ENCODE data around the gene BMERB1. TPM values are rescaled to one million over a fixed set of nuclear protein-coding genes. Genes with fewer than 3 reads are reported as not detected.

BMERB1 gene
- total and polyA plus RNA-seq, 7 experiments from 2014 or later = 0.51 to 8.2 (median 2.3) TPM

DNA sequence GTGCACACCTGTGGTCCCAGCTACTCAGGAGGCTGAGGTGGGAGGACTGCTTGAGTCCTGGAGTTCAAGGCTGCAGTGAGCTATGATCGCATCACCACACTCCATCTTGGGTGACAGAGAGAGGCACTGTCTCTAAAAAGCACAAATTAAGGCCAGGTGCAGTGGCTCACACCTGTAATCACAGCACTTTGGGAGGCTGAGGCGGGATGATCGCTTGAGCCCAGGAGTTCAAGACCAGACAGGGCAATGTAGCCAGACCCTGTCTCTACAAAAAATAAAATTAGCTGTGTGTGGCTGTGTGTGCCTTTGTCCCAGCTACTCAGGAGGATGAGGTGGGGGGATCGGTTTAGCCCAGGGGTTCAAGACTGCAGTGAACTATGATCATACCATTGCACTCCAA is 81.6 kb downstream of the BMERB1 start:
- CTCF ChIA-PET = no interaction called here
- peaks cover 0 to 10% (median 0%) of the 10 kb centered on the region in 7 donors for H3K4me1 Mint-ChIP-seq

DNA sequence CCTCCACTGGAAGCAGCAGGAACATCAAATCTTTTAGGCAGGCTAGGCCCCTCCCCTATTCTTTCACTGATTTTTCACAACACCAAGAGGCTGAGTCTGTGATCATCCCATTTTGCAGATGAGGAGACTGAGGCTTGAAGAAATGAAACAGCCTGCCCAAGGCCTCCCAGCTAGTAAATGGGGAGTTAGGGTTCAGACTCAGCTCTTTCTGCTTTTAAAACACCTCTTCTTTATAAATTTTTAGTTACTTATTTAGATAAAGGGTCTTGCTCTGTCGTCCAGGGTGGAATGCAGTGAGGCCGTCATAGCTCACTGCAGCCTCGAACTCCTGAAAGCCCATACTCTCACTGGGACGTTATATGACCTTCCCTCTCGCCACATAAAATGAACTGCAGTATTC is 82.2 kb downstream of the BMERB1 start:
- POLR2A ChIA-PET = no interaction called here
- no peaks in the 10 kb centered on the region for H3K36me3 ChIP-seq (ENCODE audit: control insufficient read depth in 2 of 3, insufficient read depth in 3 of 3, low read length in 3 of 3)
- peaks cover 0 to 2% (median 0%) of the 10 kb centered on the region in 5 donors for H3K36me3 Mint-ChIP-seq
- H3K27ac Mint-ChIP-seq = no peak overlapping the region
- H3K27me3 ChIP-seq (ENCODE audit: control insufficient read depth in 2 of 2, insufficient read depth in 2 of 2, low read length in 2 of 2) = no peaks in the 10 kb centered on the region
- ATAC-seq (no peak), DNase-seq (no peak)
- no peak overlapping the region for H3K27ac ChIP-seq (ENCODE audit: low read depth, low read length)
- intact Hi-C loops (cut with micrococcal nuclease) = no loop called here
- CTCF ChIA-PET = no interaction called here
- H3K9me3 Mint-ChIP-seq = no peaks in the 10 kb centered on the region
- H3K4me3 ChIP-seq (ENCODE audit: low read length) = no peak overlapping the region
- H3K4me3 Mint-ChIP-seq = no peak overlapping the region
- no peaks in the 10 kb centered on the region for H3K27me3 Mint-ChIP-seq
- H3K4me1 Mint-ChIP-seq = peaks cover 0 to 5% (median under 1%) of the 10 kb centered on the region in 7 donors
- H3K9me3 ChIP-seq (ENCODE audit: control insufficient read depth in 2 of 3, low read length in 3 of 3) = no peaks in the 10 kb centered on the region
- no peaks in the 10 kb centered on the region for H3K4me1 ChIP-seq (ENCODE audit: control insufficient read depth in 2 of 2, insufficient read depth in 2 of 2, low read length in 2 of 2)

More for the DNA sequence above, 81.6 kb downstream of the BMERB1 start:
- Histone ChIP-seq H3K36me3 (ENCODE audit: control insufficient read depth in 2 of 3, insufficient read depth in 3 of 3, low read length in 3 of 3) (no peaks in the 10 kb centered on the region), H3K4me3 (ENCODE audit: low read length) (no peak overlapping the region), H3K27me3 (ENCODE audit: control insufficient read depth in 2 of 2, insufficient read depth in 2 of 2, low read length in 2 of 2) (no peaks in the 10 kb centered on the region), H3K27ac (ENCODE audit: low read depth, low read length) (no peak overlapping the region), H3K4me1 (ENCODE audit: control insufficient read depth in 2 of 2, insufficient read depth in 2 of 2, low read length in 2 of 2) (no peaks in the 10 kb centered on the region), H3K9me3 (ENCODE audit: control insufficient read depth in 2 of 3, low read length in 3 of 3) (no peaks in the 10 kb centered on the region)
- H3K4me3 Mint-ChIP-seq = no peak overlapping the region
- intact Hi-C loops (cut with micrococcal nuclease) = no loop called here
- DNase-seq (no peak), ATAC-seq (no peak)
- no peak overlapping the region for H3K27ac Mint-ChIP-seq
- POLR2A ChIA-PET = no interaction called here
- H3K9me3 Mint-ChIP-seq = no peaks in the 10 kb centered on the region
- peaks cover 0 to 4% (median 0%) of the 10 kb centered on the region in 5 donors for H3K27me3 Mint-ChIP-seq
- H3K36me3 Mint-ChIP-seq = peaks cover 0 to 2% (median 0%) of the 10 kb centered on the region in 5 donors

DNA sequence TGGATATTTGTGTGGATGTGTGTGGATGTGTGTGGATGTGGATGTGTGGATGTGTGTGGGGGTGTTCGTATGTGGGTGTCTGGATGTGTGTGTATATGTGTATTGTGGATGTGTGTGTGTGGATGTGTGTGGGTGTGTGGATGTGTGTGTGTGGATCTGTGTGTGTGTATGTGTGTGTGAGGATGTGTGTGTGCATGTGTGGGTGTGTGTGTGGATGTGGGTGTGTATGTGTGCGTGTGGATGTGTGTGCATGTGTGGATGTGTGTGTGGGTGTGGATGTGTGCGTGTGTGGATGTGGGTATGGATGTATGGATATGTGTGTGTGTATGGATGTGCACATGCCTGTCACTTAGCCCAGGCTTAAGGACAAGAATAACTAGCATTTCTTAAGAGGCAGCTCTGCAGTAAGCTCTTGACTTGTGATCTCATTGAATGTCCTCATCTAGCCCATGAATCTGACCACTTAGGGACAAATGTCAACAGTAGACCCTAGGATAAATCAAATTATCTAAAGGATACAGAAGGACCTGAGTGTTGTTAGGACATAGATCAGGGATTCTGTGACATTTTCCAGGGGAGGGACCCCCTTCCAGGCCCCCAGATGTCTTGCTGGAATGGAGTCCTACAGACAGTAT is 83.5 kb downstream of the BMERB1 start:
- Histone ChIP-seq H3K4me1 (ENCODE audit: control insufficient read depth in 2 of 2, insufficient read depth in 2 of 2, low read length in 2 of 2) (no peaks in the 10 kb centered on the region), H3K9me3 (ENCODE audit: control insufficient read depth in 2 of 3, low read length in 3 of 3) (no peaks in the 10 kb centered on the region), H3K36me3 (ENCODE audit: control insufficient read depth in 2 of 3, insufficient read depth in 3 of 3, low read length in 3 of 3) (no peaks in the 10 kb centered on the region), H3K27ac (ENCODE audit: low read depth, low read length) (no peak overlapping the region), H3K4me3 (ENCODE audit: low read length) (no peak overlapping the region), H3K27me3 (ENCODE audit: control insufficient read depth in 2 of 2, insufficient read depth in 2 of 2, low read length in 2 of 2) (no peaks in the 10 kb centered on the region)
- peaks cover 2 to 14% (median 6%) of the 10 kb centered on the region in 7 donors for H3K4me1 Mint-ChIP-seq
- POLR2A ChIA-PET = no interaction called here
- DNase-seq = no peak
- ATAC-seq = no peak
- H3K4me3 Mint-ChIP-seq = no peak overlapping the region
- CTCF ChIA-PET = no interaction called here
- H3K27me3 Mint-ChIP-seq = no peaks in the 10 kb centered on the region
- intact Hi-C loops (cut with micrococcal nuclease) = no loop called here
- peak overlapping the region in 1 of 9 donors; percentile 11 for H3K27ac Mint-ChIP-seq
- peaks cover 0 to 2% (median 0%) of the 10 kb centered on the region in 5 donors for H3K36me3 Mint-ChIP-seq
- no peaks in the 10 kb centered on the region for H3K9me3 Mint-ChIP-seq

DNA sequence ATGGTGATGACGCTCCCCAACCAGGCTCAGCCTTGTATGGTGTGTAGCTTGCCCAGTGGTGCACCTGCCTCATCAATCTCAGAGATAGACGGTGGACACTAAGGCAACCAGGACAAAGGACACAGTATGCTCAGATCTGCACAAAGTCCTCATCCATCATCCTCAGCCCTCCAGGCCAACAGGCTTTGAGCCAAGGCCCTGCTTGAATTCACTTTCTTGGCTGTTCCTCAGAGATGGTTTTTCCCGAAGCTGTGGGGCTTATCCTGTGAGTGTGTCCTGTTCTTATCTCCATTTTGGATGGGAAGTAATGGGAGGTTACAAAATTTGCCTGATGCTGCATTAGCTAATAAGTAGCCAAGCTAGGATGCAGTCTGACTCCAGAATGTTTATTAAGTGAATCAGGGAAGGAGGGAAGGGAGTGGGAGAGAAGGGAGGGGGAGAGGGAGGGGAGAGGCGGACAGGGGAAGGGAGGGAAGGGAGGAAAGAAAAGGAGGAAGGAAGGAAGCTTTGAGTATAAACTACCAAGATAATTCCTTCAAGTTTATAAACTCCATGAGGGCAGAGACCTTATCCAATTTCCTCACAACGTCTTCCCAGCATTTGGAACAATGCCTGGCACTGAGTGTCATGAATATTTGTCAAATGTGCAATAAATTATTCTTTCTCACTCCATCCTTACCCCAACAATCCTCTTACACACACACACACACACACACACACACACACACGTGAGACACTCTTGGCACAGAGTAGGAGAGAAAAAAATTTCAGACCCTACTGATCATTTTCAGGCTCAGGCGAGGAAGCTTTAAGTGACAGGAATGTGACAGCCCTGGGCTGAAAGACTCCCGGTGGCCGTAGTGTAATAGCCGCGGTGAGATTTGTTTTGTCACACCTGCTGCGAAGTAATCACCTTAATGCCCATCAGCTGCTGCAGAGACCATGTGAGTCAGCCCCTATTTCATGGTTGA is 84.3 kb downstream of the BMERB1 start:
- Mint-ChIP-seq H3K9me3 (no peaks in the 10 kb centered on the region), H3K27me3 (no peaks in the 10 kb centered on the region), H3K4me3 (no peak overlapping the region), H3K36me3 (peaks cover 0 to 2% (median 0%) of the 10 kb centered on the region in 5 donors), H3K4me1 (peaks cover 9 to 21% (median 14%) of the 10 kb centered on the region in 7 donors), H3K27ac (no peak overlapping the region)
- H3K27me3 ChIP-seq (ENCODE audit: control insufficient read depth in 2 of 2, insufficient read depth in 2 of 2, low read length in 2 of 2) = no peaks in the 10 kb centered on the region
- DNase-seq = no peak
- H3K9me3 ChIP-seq (ENCODE audit: control insufficient read depth in 2 of 3, low read length in 3 of 3) = no peaks in the 10 kb centered on the region
- no peak overlapping the region for H3K4me3 ChIP-seq (ENCODE audit: low read length)
- POLR2A ChIA-PET = no interaction called here
- intact Hi-C loops (cut with micrococcal nuclease) = no loop called here
- no peaks in the 10 kb centered on the region for H3K36me3 ChIP-seq (ENCODE audit: control insufficient read depth in 2 of 3, insufficient read depth in 3 of 3, low read length in 3 of 3)
- peaks cover 0 to 6% of the 10 kb centered on the region in 2 donors for H3K4me1 ChIP-seq (ENCODE audit: control insufficient read depth in 2 of 2, insufficient read depth in 2 of 2, low read length in 2 of 2)
- CTCF ChIA-PET = interaction anchor here (0.7 kb wide), 1 partner anchor 53 kb away, joined by 3 read pairs; no protein-coding TSS in a partner anchor
- no peak overlapping the region for H3K27ac ChIP-seq (ENCODE audit: low read depth, low read length)
- no peak for ATAC-seq

DNA sequence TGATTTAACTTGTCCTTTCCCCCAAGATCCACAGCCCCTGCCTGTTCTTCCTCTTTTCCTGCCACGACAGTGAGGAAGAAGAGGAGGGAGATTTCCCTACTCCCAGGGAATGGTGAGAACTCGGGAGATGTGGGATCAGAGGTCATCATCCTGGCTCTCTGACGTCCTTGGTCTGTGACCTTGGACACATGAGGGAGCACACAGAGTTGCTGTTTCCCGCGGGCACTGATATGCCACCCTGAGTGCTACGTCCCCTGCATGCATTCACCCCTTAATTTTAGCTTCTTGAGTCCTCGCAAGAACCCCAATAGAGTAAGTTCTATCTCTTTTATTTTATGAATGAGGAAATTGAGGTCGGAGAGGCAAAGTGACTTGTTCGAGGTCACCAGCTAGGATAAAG is 85.4 kb downstream of the BMERB1 start:
- no peaks in the 10 kb centered on the region for H3K36me3 ChIP-seq (ENCODE audit: control insufficient read depth in 2 of 3, insufficient read depth in 3 of 3, low read length in 3 of 3)
- no peak overlapping the region for H3K27ac ChIP-seq (ENCODE audit: low read depth, low read length)
- CTCF ChIA-PET = no interaction called here
- Mint-ChIP-seq H3K36me3 (peaks cover 0 to 5% (median 0%) of the 10 kb centered on the region in 5 donors), H3K27me3 (no peaks in the 10 kb centered on the region), H3K9me3 (no peaks in the 10 kb centered on the region), H3K27ac (no peak overlapping the region), H3K4me1 (peaks cover 9 to 21% (median 14%) of the 10 kb centered on the region in 7 donors), H3K4me3 (no peak overlapping the region)
- intact Hi-C loops (cut with micrococcal nuclease) = no loop called here
- peaks cover 0 to 6% of the 10 kb centered on the region in 2 donors for H3K4me1 ChIP-seq (ENCODE audit: control insufficient read depth in 2 of 2, insufficient read depth in 2 of 2, low read length in 2 of 2)
- H3K4me3 ChIP-seq (ENCODE audit: low read length) = no peak overlapping the region
- ATAC-seq (no peak), DNase-seq (no peak)
- no peaks in the 10 kb centered on the region for H3K27me3 ChIP-seq (ENCODE audit: control insufficient read depth in 2 of 2, insufficient read depth in 2 of 2, low read length in 2 of 2)
- POLR2A ChIA-PET = interaction anchor here (0.7 kb wide), 1 partner anchor 440 kb away, joined by 4 read pairs; no protein-coding TSS in a partner anchor
- H3K9me3 ChIP-seq (ENCODE audit: control insufficient read depth in 2 of 3, low read length in 3 of 3) = no peaks in the 10 kb centered on the region

DNA sequence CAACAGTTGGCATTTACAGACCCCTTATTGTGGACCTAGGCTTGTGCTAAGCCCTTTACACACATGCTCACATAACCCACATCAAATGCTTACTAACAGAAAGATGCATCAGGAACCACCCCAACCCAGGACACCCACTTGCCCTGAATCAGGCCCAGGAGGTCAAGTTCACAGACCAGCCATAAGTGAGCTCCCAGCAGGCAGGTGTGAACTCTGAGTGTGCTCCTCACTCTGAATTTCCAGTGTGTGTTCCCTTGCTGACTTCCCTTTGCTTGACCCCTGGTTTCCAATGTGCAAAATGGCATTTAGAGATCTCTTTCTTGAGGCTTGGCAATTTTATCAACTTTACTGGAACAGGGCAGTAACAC is 87.0 kb downstream of the BMERB1 start:
- no peak for DNase-seq
- no peaks in the 10 kb centered on the region for H3K9me3 Mint-ChIP-seq
- Histone ChIP-seq H3K36me3 (ENCODE audit: control insufficient read depth in 2 of 3, insufficient read depth in 3 of 3, low read length in 3 of 3) (no peaks in the 10 kb centered on the region), H3K9me3 (ENCODE audit: control insufficient read depth in 2 of 3, low read length in 3 of 3) (no peaks in the 10 kb centered on the region), H3K27ac (ENCODE audit: low read depth, low read length) (no peak overlapping the region), H3K4me3 (ENCODE audit: low read length) (no peak overlapping the region), H3K4me1 (ENCODE audit: control insufficient read depth in 2 of 2, insufficient read depth in 2 of 2, low read length in 2 of 2) (peaks cover 0 to 6% of the 10 kb centered on the region in 2 donors), H3K27me3 (ENCODE audit: control insufficient read depth in 2 of 2, insufficient read depth in 2 of 2, low read length in 2 of 2) (no peaks in the 10 kb centered on the region)
- no peak overlapping the region for H3K27ac Mint-ChIP-seq
- H3K4me1 Mint-ChIP-seq = peaks cover 9 to 21% (median 14%) of the 10 kb centered on the region in 7 donors
- intact Hi-C loops (cut with micrococcal nuclease) = no loop called here
- H3K4me3 Mint-ChIP-seq = no peak overlapping the region
- H3K27me3 Mint-ChIP-seq = no peaks in the 10 kb centered on the region
- peaks cover 0 to 7% (median 0%) of the 10 kb centered on the region in 5 donors for H3K36me3 Mint-ChIP-seq
- ChIA-PET CTCF (interaction anchor here (0.6 kb wide), 1 partner anchor 33 kb away, joined by 3 read pairs; no protein-coding TSS in a partner anchor), POLR2A (no interaction called here)
- no peak for ATAC-seq

Measured in naive thymus-derived CD4-positive, alpha-beta T cell (primary cell).